HepG2 (cell line): ENCODE measurements around the gene CNGA3. TPM values are rescaled to one million over a fixed set of nuclear protein-coding genes. Genes with fewer than 3 reads are reported as not detected.

Experiments used
- ATAC-seq: fragments of 200-7000 bp; cut with Tn5 transposase; 3 replicates; pipeline ENCODE4 v1.9.1; 2020; ENCODE audit warnings: mild to moderate bottlenecking, moderate library complexity
- BruUV-seq: library from RNA; stranded (reverse); fragments of 400-500 nt; replicated peaks from 2 replicates; lab custom pipeline; 2021; lab: Mats Ljungman, UMichigan
- CTCF ChIA-PET: fragments of 300-600 bp; formaldehyde crosslinking; extraction: SDS; loops from one replicate; lab custom pipeline; 2021; ENCODE audit warnings: low total read pairs, inconsistent platforms, low intra/inter-chr PET ratio; lab: Yijun Ruan, JAX
- POLR2A ChIA-PET: fragments of 350-600 bp; sonication (Branson Sonifier 250); formaldehyde crosslinking; loops from one replicate; lab custom pipeline; 2020; ENCODE audit warnings: antibody characterized with exemption, inconsistent platforms; lab: Yijun Ruan, JAX
- DNase-seq: peaks from one replicate; pipeline ENCODE4 v3.0.0-alpha.2; 2015; ENCODE audit warnings: low spot score
- FAIRE-seq: peaks from 3 replicates; lab custom pipeline; 2011; peaks lifted over from hg19 to GRCh38; lab: Jason Lieb, UNC
- H2AFZ ChIP-seq: one replicate; pipeline ENCODE4 v1.6.1; 2011; ENCODE audit warnings: low read length, inconsistent platforms
- H3K27ac ChIP-seq: fragments of 300-600 bp; 3 replicates; pipeline ENCODE4 v1.8.0; 2011; ENCODE audit warnings: mixed run types, mild to moderate bottlenecking, mixed read lengths, low read length, inconsistent platforms; ENCODE audit not compliant: insufficient read depth; ENCODE audit errors: extremely low read length
- H3K27me3 ChIP-seq, 2 experiments: fragments of 200-600 bp in 1 of 2; 2 replicates in 1 of 2; 3 replicates in 1 of 2; pipeline versions ENCODE4 v1.6.0 to v1.8.0; 2011; ENCODE audit warnings: low read length in 2 of 2, mild to moderate bottlenecking in 2 of 2, moderate library complexity in 2 of 2, inconsistent platforms in 1 of 2; ENCODE audit not compliant: insufficient read depth in 2 of 2, control insufficient read depth in 1 of 2
- H3K36me3 ChIP-seq, 2 experiments: fragments of 200-600 bp in 1 of 2; replicated peaks in 1 of 2; 2 replicates in 1 of 2; 3 replicates in 1 of 2; pipeline versions ENCODE4 v1.5.1 to v1.8.0; 2011; ENCODE audit warnings: low read length in 2 of 2, inconsistent platforms in 1 of 2; ENCODE audit not compliant: insufficient read depth in 2 of 2, control insufficient read depth in 1 of 2
- H3K4me1 ChIP-seq: 2 replicates; pipeline ENCODE4 v1.5.1; 2012; ENCODE audit warnings: low read length, inconsistent platforms; ENCODE audit not compliant: insufficient read depth
- H3K4me2 ChIP-seq: 2 replicates; pipeline ENCODE4 v1.6.0; 2011; ENCODE audit warnings: low read depth, low read length, inconsistent platforms
- H3K4me3 ChIP-seq, 3 experiments: fragments of 200-600 bp in 1 of 3; sonication (generic), shearing (Covaris generic) in 1 of 3; replicated peaks in 1 of 3; 2 replicates each; pipeline ENCODE4 v1.5.1; 2011 to 2016; ENCODE audit warnings: low read length in 3 of 3, inconsistent platforms in 2 of 3, low read depth in 2 of 3, mild to moderate bottlenecking in 2 of 3, control low read depth in 1 of 3, mixed read lengths in 1 of 3; ENCODE audit not compliant: insufficient read depth in 1 of 3
- H3K79me2 ChIP-seq: one replicate; pipeline ENCODE4 v1.6.1; 2011; ENCODE audit warnings: low read length, inconsistent platforms; ENCODE audit not compliant: insufficient read depth
- H3K9ac ChIP-seq: 2 replicates; pipeline ENCODE4 v1.6.0; 2011; ENCODE audit warnings: mild to moderate bottlenecking, low read depth, low read length, inconsistent platforms; ENCODE audit not compliant: insufficient read depth
- H3K9me3 ChIP-seq: 2 replicates; pipeline ENCODE4 v1.5.1; 2012; ENCODE audit warnings: mild to moderate bottlenecking, low read length
- H4K20me1 ChIP-seq: 2 replicates; pipeline ENCODE4 v1.6.0; 2011; ENCODE audit warnings: inconsistent platforms, mild to moderate bottlenecking, low read length, moderate library complexity; ENCODE audit not compliant: insufficient read depth
- HNRNPK ChIP-seq: fragments of 200-400 bp; formaldehyde crosslinking; IDR thresholded peaks from 2 replicates; pipeline ENCODE4 v1.6.1; 2018; ENCODE audit warnings: low read length, low read depth, moderate library complexity, mild to moderate bottlenecking; ENCODE audit not compliant: poor library complexity, severe bottlenecking
- MATR3 ChIP-seq: sonication (generic); formaldehyde crosslinking; IDR thresholded peaks from 2 replicates; pipeline ENCODE4 v1.4.0; 2020; ENCODE audit warnings: missing genetic modification reagents
- MED1 ChIP-seq: sonication (generic); formaldehyde crosslinking; IDR thresholded peaks from 2 replicates; pipeline ENCODE4 v1.4.0; 2020; ENCODE audit warnings: missing genetic modification reagents
- WGBS: methylation state at CpG from one replicate; pipeline ENCODE4 v1.1.6; 2017; ENCODE audit warnings: low lambda C conversion rate; 5-methylcytosine and 5-hydroxymethylcytosine counted together
- in situ Hi-C: cut with HindIII; loops from 2 replicates; pipeline ENCODE4 v1.10.0; 2017; ENCODE audit warnings: low pct_unique_long_range_greater_than_20kb; ENCODE audit not compliant: extremely low pct_ligation_motif_present
- intact Hi-C: fragments of 100-400 bp; cut with micrococcal nuclease; formaldehyde crosslinking; loops from one replicate; pipeline ENCODE4 v1.10.0; 2022; ENCODE audit not compliant: unreplicated experiment
- polyA plus RNA-seq, 8 experiments: library from polyadenylated mRNA; depleted of rRNA in 3 of 8; stranded (reverse) in 7 of 8; unstranded in 1 of 8; fragments of >200 nt; fragmentation: Illumina TruSeq in 4 of 8; extraction: Trizol in 4 of 8; gene quantifications; 2 replicates each; pipeline versions ENCODE4 v1.2.1 to v1.2.3, GENCODE V29; 2011 to 2016; ENCODE audit warnings: low read depth in 4 of 8, missing spikeins in 1 of 8, mixed read lengths in 1 of 8; ENCODE audit not compliant: insufficient read depth in 1 of 8
- total RNA-seq, 5 experiments: library from RNA; depleted of rRNA; stranded (reverse); fragments of >200 nt; fragmentation: Illumina TruSeq; extraction: Trizol; gene quantifications; 2 replicates each; pipeline ENCODE4 v1.2.3, GENCODE V29; 2016; ENCODE audit warnings: low read depth in 1 of 5
- TF ChIP-seq, protein P1 (sequence below): sonication (generic); formaldehyde crosslinking; IDR thresholded peaks from 2 replicates; pipeline ENCODE4 v1.4.0; 2020; ENCODE audit warnings: missing genetic modification reagents

The CNGA3 gene
- total and polyA plus RNA-seq, 2 of the 13 experiments (the other 11 are each of a cell fraction or from before 2014, with no cell fraction given): not detected

DNA sequence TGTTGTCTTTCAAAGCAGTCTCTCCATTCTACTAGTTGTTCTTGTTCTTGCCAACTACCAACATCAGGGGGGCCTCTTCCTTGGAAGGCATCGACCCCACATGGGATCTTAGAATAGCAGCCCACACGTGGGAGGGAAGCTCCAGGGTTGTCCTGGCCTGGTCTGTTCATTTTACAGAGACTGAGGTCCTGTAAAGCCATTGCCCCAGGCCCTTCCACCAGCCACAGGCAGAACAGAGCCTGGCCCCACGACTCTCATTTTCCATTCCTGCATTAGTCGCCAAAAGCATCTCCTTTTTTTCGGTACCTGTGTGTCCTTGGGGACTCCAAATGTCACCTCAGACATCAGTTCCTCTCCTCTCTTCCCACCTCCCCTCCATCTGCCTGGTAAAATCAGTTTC lies 28.0 kb downstream of the CNGA3 start:
- Histone ChIP-seq H3K79me2 (no peaks in the 10 kb centered on the region), H2AFZ (no peak overlapping the region), H3K36me3 (no peaks in the 10 kb centered on the region), H3K4me1 (no peaks in the 10 kb centered on the region), H3K9ac (no peak overlapping the region), H3K4me3 (no peak overlapping the region), H3K4me2 (no peak overlapping the region), H4K20me1 (no peaks in the 10 kb centered on the region), H3K27ac (no peak overlapping the region), H3K27me3 (peaks cover 6 to 57% of the 10 kb centered on the region in 2 experiments; a peak in 4 of 5 replicates), H3K9me3 (no peaks in the 10 kb centered on the region)
- 0% methylated on average over 5 of the region's 5 CpGs for WGBS
- no peak for DNase-seq
- BruUV-seq: no TSS peak
- ChIA-PET POLR2A (no interaction called here), CTCF (no interaction called here)
- no peak for TF ChIP-seq HNRNPK
- TF ChIP-seq MED1 (CRISPR knock-in tag): no peak
- no peak for TF ChIP-seq MATR3 (CRISPR knock-in tag)
- TF ChIP-seq, protein P1, sequence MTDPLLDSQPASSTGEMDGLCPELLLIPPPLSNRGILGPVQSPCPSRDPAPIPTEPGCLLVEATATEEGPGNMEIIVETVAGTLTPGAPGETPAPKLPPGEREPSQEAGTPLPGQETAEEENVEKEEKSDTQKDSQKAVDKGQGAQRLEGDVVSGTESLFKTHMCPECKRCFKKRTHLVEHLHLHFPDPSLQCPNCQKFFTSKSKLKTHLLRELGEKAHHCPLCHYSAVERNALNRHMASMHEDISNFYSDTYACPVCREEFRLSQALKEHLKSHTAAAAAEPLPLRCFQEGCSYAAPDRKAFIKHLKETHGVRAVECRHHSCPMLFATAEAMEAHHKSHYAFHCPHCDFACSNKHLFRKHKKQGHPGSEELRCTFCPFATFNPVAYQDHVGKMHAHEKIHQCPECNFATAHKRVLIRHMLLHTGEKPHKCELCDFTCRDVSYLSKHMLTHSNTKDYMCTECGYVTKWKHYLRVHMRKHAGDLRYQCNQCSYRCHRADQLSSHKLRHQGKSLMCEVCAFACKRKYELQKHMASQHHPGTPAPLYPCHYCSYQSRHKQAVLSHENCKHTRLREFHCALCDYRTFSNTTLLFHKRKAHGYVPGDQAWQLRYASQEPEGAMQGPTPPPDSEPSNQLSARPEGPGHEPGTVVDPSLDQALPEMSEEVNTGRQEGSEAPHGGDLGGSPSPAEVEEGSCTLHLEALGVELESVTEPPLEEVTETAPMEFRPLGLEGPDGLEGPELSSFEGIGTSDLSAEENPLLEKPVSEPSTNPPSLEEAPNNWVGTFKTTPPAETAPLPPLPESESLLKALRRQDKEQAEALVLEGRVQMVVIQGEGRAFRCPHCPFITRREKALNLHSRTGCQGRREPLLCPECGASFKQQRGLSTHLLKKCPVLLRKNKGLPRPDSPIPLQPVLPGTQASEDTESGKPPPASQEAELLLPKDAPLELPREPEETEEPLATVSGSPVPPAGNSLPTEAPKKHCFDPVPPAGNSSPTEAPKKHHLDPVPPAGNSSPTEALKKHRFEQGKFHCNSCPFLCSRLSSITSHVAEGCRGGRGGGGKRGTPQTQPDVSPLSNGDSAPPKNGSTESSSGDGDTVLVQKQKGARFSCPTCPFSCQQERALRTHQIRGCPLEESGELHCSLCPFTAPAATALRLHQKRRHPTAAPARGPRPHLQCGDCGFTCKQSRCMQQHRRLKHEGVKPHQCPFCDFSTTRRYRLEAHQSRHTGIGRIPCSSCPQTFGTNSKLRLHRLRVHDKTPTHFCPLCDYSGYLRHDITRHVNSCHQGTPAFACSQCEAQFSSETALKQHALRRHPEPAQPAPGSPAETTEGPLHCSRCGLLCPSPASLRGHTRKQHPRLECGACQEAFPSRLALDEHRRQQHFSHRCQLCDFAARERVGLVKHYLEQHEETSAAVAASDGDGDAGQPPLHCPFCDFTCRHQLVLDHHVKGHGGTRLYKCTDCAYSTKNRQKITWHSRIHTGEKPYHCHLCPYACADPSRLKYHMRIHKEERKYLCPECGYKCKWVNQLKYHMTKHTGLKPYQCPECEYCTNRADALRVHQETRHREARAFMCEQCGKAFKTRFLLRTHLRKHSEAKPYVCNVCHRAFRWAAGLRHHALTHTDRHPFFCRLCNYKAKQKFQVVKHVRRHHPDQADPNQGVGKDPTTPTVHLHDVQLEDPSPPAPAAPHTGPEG (CRISPR knock-in tag): no peak
- FAIRE-seq: no peak
- in situ Hi-C loops: no loop called here
- ATAC-seq: no peak
- intact Hi-C loops: no loop called here
